Measurements from ENCODE around the gene ACAD10. TPM values are rescaled to one million over a fixed set of nuclear protein-coding genes. Genes with fewer than 3 reads are reported as not detected.
"Not testable (repeated sequence)": the region's sequence is repeated elsewhere in the genome, so short reads cannot be mapped to it uniquely, and the experiment has no call there.

ACAD10 gene
- total RNA-seq, 1 donor from 2014 or later: 29.5 TPM

DNA sequence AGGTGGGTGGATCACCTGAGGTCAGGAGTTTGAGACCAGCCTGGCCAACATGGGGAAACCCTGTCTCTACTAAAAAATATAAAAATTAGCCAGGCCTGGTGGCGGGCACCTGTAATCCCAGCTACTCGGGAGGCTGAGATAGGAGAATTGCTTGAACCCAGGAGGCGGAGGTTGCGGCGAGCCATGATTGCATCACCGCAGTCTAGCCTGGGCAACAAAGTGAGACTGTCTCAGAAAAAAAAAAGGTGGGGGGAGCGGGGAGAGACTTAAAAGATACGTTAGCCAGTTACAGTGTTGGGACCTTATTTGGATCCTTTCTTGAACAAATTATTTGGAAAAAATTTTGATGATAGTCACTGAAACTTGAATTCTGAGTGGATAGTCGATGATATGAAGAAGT is 53.7 kb downstream of the ACAD10 start:
- intact Hi-C loops (cut with DNase I); ATAC-seq (ENCODE audit: poor library complexity): not testable (repeated sequence)
- peak; percentile 16 for DNase-seq

DNA sequence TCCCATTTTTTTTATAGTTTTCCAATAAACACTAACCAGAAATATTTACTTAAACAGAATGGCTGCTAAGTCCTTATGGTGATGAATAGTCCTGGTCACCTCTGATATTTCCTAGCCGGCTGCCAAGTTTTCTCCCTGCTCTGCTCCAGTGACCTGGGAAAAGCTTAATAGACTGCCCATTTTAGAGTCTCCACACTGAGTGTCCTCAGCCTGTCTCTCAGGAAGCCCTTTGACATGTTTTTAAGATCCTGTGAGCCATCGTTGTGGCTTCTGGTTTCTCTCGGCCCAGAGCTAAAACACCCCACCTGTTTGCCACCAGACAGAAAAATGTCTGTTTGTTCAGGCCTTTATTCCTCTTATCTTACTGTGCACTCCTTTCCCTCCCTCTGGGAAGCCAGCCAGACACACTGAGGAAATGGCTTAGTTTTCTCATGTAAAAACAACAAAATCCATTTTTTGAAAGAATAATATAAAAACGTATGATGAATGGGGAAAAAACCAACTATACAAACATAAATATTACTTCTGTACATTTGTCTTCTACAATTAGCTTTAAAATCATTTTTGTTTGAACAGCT is 55.5 kb downstream of the ACAD10 start:
- DNase-seq: peak; percentile 15
- intact Hi-C loops (cut with DNase I): no loop called here
- peak; percentile 77 for ATAC-seq (ENCODE audit: poor library complexity)

DNA sequence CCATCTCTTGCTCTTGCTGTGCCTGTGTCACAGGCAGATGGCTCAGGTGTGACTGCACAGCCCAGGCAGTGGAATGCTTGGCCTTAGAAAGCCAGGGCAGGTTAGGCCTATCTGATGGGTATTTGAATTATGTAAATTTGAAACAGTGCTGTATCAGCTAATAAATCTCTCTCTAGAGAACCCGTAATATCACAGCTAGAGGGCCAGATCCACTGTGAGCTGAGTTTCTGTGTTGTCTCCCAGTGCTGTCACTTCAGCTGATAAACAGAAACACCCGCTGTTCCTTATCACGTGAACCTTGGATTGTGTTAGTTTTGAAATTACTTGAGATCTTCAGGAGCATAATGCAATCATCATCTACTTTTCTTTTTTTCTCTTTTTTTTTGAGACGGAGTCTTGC is 59.4 kb downstream of the ACAD10 start:
- intact Hi-C loops (cut with DNase I): no loop called here

DNA sequence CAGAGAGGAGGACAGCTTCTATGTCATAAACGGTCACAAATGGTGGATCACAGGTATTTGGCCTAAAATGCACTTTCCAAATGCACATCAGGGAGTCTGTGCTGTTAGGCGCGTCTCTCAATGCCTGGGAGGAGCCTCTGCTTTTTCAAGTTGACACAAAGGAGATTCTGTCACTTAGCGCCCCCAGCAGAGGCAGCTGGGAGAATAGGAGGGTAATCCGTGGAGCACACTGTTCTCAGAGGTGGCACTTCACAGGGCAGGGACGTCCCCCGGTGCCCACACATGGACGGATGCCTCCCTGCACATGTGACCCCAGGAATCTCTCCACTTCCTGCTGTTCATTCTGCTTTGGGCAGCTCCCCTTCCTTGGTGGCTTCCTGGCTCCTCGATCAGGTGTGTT is 61.5 kb downstream of the ACAD10 start:
- intact Hi-C loops (cut with DNase I): no loop called here
- ATAC-seq (ENCODE audit: poor library complexity) (no peak), DNase-seq (peak; percentile 32)

More for the DNA sequence above, 59.4 kb downstream of the ACAD10 start:
- ATAC-seq (ENCODE audit: poor library complexity) (no peak), DNase-seq (no peak)

DNA sequence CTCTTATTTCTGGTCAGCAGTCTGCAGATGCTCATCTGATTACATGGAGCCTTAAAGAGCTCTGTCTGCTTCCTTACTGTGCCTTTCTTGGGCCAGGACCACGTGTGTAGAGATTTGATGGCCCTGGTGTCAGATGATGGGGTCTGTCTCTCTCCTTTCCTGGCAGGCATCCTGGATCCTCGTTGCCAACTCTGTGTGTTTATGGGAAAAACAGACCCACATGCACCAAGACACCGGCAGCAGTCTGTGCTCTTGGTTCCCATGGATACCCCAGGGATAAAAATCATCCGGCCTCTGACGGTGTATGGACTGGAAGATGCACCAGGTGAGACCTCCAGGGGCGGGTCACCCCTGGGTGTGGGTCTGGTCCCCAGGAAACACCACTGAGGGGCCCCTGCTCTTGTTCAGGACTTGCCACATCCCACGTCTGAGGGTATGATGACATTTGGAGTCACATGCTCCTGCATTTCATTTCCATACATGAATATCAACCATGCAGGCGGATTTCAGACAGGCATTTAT is 62.4 kb downstream of the ACAD10 start:
- ATAC-seq (ENCODE audit: poor library complexity) (no peak), DNase-seq (peak; percentile 31)
- intact Hi-C loops (cut with DNase I): no loop called here

DNA sequence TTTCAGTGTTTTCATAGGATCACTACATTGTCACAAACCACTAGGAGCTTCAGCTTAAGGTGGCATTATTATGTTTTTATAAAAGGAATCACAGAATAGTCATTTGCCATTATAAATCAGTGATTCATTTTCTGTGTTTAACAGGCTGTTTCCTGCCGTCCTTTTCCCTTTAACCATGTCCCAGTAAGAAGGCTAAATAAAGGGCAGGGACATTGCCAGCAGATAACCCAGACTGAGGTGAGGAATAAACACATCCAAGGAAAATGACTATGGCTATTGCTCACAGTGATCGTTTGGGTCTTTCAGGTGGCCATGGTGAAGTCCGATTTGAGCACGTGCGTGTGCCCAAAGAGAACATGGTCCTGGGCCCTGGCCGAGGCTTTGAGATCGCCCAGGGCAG is 63.0 kb downstream of the ACAD10 start:
- intact Hi-C loops (cut with DNase I): no loop called here
- peak; percentile 36 for DNase-seq
- ATAC-seq (ENCODE audit: poor library complexity): peak; percentile 30

DNA sequence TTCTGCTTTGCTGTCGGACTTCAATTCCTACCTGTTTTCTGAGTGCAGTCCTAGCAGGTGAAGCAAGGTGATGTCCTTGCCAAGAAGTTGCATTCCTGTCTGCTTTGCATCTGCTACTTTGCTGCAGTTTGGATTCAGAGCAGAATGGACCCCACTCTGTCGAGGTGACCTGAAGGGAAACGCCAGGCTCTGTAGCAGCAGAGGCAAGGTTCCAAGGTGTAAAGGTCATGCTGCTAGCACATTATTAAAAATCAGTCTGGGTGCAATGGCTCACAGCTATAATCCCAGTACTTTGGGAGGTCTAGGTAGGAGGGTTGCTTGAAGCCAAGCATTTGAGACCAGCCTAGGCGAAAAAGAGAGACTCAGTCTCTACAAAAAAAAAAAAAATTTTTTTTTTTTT is 63.5 kb downstream of the ACAD10 start:
- DNase-seq (no peak), ATAC-seq (ENCODE audit: poor library complexity) (no peak)
- intact Hi-C loops (cut with DNase I): no loop called here

DNA sequence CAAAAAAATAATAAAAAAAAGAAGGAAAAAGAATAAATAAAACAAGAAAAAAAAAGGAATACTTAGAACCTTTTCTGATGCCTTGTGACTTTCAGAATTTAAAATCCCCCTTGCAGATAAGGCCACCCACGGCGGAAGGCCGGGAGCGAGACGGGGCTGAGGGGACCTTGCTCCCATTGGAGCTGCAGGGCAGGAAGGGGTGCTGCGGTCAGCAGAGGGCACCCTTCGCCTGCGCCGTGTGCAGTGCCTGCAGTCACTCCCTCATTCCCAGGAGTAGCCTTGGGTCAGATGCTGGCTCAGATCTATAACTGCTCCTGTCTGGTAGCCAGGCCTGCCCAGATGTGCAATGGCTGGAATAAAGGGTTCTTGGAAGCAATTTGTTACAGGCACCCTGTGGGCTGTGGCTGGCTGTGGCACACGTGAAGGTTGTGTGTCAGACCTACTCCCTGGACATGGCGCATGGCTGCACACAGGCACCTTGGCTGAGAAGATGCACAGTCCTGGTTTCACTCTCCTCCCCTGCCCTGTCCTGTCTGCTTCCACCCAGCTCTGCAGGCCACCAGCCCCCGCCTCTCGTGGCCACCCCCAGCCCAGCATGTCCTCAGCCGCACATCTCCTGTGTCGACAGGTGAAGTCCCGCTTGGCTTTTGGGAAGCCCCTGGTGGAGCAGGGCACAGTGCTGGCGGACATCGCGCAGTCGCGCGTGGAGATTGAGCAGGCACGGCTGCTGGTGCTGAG is 67.5 kb downstream of the ACAD10 start:
- intact Hi-C loops (cut with DNase I): loop anchor here (5.0 kb wide), 2 partner anchors 34 to 59 kb away; no protein-coding TSS in a partner anchor
- peak; percentile 78 for DNase-seq
- peak; percentile 77 for ATAC-seq (ENCODE audit: poor library complexity)

DNA sequence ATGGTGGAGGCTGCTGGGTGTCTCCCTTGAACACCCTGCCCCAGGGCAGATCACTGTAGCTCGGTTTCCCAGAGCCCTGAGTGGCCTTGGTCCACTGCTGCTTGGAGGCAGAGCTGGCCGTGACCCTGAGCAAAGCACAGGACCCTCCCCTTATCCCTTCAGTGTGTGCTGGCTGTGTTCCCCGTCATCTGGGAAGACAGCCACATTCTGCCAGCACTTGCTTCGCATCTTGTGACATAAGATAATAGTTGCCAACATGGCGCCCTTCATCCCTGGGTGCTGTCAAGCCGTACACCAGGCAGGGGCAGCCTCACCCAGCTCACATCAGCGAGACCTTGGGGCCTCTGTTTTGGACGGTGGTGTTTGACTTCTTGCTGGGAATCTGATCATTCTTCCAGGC is 68.8 kb downstream of the ACAD10 start:
- intact Hi-C loops (cut with DNase I): loop anchor here (5.0 kb wide), 2 partner anchors 33 to 58 kb away; no protein-coding TSS in a partner anchor
- ATAC-seq (ENCODE audit: poor library complexity) (peak; percentile 59), DNase-seq (peak; percentile 76)

DNA sequence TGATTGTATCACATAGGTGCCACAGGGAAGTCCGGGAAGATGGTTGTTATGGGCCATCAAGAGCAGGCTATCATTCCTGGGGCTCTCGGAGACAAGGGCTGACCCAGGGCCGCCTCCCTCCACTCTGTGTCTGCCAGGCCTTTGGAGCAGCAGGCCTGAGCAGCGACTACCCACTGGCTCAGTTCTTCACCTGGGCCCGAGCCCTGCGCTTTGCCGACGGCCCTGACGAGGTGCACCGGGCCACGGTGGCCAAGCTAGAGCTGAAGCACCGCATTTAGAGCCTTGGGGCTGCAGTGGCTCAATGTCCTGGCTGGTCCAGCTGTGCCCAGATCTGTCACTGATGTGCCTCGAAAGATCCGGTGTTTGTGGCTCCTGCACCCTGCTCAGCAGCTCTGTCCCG is 70.3 kb downstream of the ACAD10 start:
- no peak for ATAC-seq (ENCODE audit: poor library complexity)
- intact Hi-C loops (cut with DNase I): no loop called here
- DNase-seq: peak; percentile 34

DNA sequence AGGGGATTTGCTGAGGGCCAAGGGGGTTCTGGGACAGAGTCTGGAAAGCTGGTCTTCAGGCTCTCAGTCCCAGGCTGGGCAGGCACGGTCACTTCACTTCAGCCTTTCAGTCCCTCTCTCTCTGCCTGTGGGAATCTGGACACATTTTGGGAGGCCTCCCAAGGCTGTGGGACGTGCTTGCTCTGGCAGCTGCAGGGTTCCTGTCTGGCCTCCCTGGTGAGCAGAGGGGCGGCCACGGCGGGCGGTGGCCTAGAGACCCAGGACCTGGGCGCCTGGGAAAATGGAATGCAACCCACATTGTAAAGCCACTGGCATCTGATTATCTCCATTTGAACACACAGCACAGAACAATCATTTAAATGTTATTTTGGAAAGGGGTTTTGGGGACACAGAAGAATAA is 70.8 kb downstream of the ACAD10 start:
- intact Hi-C loops (cut with DNase I): no loop called here
- DNase-seq (peak; percentile 46), ATAC-seq (ENCODE audit: poor library complexity) (no peak)

DNA sequence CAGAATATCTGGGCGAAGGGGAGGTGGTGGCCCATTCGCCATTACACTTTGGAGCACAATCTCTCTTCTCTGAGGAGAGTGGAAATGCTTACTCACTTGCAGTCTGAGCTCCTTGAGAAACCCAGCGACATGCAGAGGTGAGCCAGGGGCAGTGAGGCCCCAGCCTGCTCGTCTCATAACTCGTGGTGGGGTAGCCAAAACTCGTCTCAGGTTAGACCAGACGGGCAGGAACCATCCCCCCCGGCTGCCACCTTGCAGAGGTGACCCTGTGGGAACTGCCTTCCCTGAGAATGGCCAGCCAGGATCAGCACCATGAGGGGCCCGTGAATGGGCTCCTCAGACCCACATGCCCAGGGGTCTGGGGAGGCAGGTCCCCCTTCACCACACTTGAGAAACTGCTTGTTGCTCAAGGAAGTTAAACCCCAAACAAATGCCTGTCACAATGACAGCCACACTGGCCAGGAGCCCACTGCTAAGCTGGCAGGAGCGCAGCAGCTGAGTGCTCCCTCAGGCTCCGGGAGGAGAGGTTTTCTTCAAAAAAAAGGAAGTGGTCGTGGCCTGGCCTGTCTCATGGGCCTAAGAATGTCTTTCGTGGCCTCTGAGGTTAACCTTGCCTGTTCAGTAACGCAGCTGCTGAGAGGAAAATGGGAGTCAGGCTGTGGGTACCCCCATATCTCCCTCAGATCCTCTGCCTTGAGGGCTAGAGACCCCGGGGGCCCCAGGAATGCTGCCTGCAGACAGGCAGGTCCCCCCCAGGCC is 71.7 kb downstream of the ACAD10 start:
- intact Hi-C loops (cut with DNase I): no loop called here
- peak; percentile 40 for ATAC-seq (ENCODE audit: poor library complexity)
- DNase-seq: peak; percentile 84

DNA sequence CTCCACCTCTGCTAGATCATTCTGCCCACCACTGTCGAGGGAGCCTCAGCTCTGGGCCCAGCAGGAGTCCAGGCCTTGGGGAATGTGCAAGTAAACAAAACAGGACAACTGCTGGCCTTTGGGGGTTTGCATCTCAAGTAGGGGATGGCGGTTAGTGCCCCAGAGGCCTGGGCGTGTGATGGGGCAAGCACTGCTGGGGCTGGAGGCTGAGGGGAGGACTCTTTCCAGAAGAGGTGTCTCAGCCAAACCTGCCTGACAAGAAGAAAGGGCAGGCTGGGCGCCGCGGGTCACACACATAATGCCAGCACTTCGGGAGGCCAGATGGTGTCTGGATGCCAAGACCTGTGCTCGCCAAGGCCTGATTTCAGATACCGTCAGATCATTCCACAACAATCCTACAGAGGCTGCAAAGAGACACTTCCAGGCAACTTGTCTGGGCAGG is 72.3 kb downstream of the ACAD10 start:
- ATAC-seq (ENCODE audit: poor library complexity) (peak; percentile 67), DNase-seq (peak; percentile 83)
- intact Hi-C loops (cut with DNase I): no loop called here

DNA sequence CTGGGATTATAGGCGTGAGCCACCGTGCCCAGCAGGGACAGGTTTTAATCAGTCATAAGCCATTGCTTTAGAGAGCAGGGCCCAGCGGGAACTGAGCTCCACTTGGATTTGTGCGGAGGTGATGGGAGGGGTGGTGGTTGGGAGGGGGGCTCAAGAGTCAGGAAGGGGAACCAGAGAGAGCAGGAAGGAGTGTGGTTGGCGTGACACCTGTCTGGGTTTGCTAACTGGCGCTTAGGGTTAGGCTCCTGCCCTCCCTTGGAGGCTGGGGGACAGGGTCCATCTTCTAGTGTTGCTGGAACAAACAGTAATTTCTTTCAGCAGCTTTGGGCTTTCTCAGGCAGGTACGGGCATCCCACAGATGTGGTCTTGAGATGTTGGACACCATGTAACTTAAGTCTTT is 73.4 kb downstream of the ACAD10 start:
- ATAC-seq (ENCODE audit: poor library complexity): no peak
- DNase-seq: peak; percentile 34
- intact Hi-C loops (cut with DNase I): no loop called here

DNA sequence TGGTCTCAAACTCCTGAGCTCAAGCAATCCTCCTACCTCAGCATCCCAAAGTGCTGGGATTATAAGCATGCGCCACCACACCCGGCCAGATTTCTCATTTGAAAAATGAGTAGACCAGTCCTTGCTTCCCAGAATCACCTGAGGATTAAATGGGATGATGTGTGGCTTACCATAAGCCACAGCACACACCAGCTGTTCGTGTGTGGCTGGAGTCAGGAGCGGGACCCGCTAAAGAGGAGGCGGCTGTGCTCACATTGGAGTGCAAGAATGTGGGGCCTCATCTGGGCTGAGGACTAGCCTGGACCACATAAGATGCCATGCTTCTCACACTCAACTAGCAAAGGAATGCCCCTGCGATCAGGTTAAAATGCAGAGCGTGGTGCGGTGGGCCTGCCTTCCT is 74.1 kb downstream of the ACAD10 start:
- DNase-seq (peak; percentile 22), ATAC-seq (ENCODE audit: poor library complexity) (no peak)
- intact Hi-C loops (cut with DNase I): no loop called here

DNA sequence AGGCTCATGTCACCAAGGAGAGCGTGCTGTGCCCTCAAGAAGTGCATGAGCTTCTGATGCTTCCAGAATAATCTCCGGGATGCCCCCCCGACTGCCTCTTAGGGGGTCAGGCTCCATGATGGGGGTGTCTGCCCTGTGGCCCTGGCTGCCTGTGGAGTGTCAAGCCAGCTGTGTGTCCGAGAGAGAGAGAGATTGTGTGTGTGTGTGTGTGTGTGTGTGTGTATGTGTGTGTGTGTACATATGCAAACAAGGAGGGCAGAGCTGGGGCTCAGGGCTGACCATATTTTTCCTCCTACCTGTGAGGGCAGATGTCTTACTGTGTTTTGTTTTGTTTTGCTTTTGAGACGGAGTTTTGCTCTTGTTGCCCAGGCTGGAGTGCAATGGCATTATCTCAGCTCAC is 75.2 kb downstream of the ACAD10 start:
- DNase-seq (peak; percentile 19), ATAC-seq (ENCODE audit: poor library complexity) (no peak)
- intact Hi-C loops (cut with DNase I): no loop called here

DNA sequence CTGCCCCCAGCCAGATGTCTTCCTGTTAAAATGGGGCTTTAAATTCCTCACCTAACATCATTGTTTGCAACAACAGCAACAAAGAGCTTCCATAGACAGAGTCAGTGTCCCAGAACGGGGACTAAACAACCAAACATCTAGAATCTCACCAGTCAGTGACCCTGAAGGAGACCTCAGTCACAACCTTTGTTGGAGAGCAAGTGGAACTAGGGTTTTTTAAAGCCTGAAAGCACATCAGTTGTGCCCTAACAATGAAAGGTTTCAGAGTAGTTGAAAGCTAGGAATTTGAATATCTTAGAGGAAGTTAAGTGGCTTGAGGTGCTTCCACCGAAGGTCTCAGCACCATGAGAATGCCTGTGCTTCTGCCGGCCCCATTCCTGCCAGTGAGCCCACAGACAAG is 75.9 kb downstream of the ACAD10 start:
- intact Hi-C loops (cut with DNase I): no loop called here
- DNase-seq: no peak
- no peak for ATAC-seq (ENCODE audit: poor library complexity)

DNA sequence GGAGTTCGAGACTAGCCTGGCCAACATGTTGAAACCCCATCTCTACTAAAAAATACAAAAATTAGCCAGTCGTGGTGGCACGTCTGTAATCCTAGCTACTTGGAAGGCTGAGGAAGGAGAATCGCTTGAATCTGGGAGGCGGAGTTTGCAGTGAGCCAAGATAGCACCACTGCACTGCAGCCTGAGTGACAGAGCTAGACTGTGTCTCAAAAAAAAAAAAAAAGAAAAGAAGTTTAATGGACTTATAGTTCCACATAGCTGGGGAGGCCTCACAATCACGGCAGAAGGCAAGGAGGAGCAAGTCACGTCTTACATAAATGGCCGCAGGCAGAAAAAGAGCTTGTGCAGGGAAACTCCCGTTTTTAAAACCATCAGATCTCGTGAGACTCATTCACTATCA is 77.7 kb downstream of the ACAD10 start:
- intact Hi-C loops (cut with DNase I); ATAC-seq (ENCODE audit: poor library complexity); DNase-seq: not testable (repeated sequence)

DNA sequence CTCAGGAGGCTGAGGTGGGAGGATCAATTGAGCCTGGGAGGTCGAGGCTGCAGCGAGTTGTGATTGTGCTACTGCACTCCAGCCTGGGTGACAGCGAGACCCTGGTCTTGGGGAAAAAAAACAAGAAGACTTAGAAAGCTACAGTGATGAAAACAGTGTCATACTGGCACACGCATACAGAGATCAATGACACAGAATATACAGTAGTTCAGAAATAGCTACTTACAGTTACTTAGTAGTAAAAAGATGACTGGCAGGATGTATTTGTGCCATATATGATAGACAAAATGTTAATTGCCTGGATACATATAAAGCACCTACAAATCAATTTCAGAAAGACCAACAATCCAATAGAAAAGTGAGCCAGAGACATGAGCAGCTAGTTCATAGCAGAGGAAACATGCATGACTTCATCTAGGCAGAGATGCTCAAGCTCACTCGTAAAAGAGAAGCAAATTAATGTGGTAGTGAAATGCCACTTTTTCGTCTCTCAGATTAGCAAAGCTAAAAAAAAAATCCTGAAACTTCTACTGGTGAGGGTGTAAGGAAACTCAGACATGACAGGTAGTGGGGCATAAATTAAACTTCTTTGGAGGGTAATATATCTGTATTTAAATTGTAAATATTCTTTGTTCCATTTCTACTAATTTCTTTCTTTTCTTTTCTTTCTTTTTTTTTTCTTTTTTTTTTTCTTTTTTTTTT is 78.4 kb downstream of the ACAD10 start:
- intact Hi-C loops (cut with DNase I): no loop called here
- ATAC-seq (ENCODE audit: poor library complexity) (no peak), DNase-seq (peak; percentile 10)
